Endometrial microvascular endothelial cells (primary cell): Measurements from ENCODE around the gene PTOV1. TPM values are rescaled to one million over a fixed set of nuclear protein-coding genes. Genes with fewer than 3 reads are reported as not detected.

Experiments used
- in situ Hi-C: cut with HindIII; loops from 2 replicates; pipeline ENCODE4 v1.10.0; 2017; ENCODE audit warnings: low sequenced_read_pairs, low pct_unique_long_range_greater_than_20kb; ENCODE audit errors: inconsistent ontology term
- total RNA-seq: library from RNA; depleted of rRNA; stranded (reverse); fragments of >200 nt; gene quantifications from one replicate; pipeline ENCODE4 v1.2.3, GENCODE V29; 2015; ENCODE audit errors: inconsistent ontology term

Gene PTOV1
- total RNA-seq = 59.8 TPM

- in situ Hi-C loops = no loop called here
Measured at GRCh38 chr19:49850487-49851342, at the start of gene PTOV1. TSS of gene PTOV1 (plus strand) at chr19:49851159.

- in situ Hi-C loops = no loop called here
Measured at GRCh38 chr19:49801401-49801888, 49.5 kb upstream of the PTOV1 start.

GRCh38 chr19:49801966-49802661, 48.8 kb upstream of the PTOV1 start:
- in situ Hi-C loops = no loop called here

DNA sequence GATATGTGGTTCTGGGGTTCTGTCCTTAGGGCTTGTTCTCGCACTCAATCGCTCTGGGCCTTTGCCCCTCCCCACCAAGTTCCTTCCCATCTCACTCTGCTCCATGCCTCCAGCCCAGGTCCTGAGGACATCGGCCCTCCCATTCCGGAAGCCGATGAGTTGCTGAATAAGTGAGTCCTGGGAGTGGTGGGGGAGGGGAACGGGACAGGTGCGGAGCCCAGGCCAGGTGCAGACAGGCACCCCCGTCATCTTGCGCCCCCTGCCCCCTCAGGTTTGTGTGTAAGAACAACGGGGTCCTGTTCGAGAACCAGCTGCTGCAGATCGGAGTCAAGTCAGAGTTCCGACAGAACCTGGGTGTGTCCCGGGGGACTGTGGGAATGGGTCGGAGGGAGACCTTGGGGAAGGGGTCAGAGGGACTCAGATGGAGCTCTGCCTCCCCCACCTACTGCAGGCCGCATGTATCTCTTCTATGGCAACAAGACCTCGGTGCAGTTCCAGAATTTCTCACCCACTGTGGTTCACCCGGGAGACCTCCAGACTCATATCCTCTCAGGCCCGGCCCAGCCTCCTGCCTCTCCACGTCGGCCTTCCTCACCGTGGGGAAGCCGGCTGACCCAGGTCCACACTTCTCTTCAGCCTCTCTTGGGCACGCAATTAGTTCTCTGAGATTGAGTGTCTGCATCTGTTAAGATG, 48.0 kb upstream of the PTOV1 start:
- in situ Hi-C loops = no loop called here

DNA sequence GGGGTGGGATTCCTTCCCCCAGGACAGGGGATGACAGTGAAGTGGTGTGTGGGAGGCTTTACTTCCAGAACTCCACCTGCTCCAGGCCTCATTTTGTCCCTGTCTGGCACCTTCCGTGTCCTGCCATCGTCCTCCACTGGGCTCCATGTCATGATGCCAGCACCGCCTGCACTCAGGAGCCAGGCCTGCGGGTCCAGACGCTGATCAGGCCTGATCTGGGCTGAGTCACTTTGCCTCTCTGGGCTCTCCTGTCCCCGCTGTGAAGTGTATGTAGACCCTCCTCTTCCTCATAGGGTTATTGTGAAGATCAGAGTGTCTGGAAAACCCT, 47.5 kb upstream of the PTOV1 start:
- in situ Hi-C loops = no loop called here

- in situ Hi-C loops = no loop called here
Measured at GRCh38 chr19:49805822-49806619, 44.9 kb upstream of the PTOV1 start.

DNA sequence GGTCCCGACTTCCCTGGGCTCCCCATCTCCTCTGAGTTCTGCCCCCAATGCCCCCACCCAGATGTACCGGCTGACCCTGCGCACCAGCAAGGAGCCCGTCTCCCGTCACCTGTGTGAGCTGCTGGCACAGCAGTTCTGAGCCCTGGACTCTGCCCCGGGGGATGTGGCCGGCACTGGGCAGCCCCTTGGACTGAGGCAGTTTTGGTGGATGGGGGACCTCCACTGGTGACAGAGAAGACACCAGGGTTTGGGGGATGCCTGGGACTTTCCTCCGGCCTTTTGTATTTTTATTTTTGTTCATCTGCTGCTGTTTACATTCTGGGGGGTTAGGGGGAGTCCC, 44.4 kb upstream of the PTOV1 start:
- in situ Hi-C loops = no loop called here

- in situ Hi-C loops = no loop called here
Measured at GRCh38 chr19:49807058-49807903, 43.7 kb upstream of the PTOV1 start.

DNA sequence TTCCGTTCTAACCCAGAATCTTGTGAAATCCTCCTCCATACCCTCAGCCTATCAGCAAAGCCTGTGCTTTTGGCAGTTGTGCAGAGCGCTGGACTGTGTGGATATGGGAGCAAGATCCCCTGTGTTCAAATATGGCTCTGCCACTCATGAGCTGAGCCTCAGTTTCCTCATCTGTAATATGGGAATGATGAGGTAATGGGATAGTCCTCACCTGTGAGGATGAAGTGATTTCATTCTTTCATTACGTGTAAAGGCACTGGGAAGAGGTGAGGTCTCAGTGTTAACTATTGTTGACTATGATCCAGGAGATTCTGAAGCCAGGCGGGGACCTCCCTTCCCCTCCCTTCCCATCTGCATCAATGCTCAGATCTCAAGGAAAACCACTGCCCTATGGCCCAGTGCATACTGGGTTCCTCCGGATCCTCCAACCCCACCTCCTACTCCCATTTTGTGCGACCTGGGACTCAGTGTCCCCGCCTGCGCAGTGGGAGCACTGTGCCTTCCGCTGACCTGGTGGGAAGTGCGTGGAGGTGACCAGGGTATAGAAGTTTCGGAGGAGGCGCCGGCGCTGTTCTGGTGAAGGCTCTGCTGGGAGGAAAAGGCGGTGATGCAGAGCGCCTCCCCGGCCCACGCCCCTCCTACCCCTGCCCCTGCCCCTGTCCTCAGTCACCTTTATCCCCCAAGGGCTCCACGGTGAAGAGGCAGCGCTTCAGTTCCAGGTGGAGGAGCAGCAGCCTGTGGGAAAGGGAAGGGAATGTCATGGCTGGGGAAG, 42.9 kb upstream of the PTOV1 start:
- in situ Hi-C loops = no loop called here

- in situ Hi-C loops = no loop called here
Measured at GRCh38 chr19:49808711-49809159, 42.2 kb upstream of the PTOV1 start.

DNA sequence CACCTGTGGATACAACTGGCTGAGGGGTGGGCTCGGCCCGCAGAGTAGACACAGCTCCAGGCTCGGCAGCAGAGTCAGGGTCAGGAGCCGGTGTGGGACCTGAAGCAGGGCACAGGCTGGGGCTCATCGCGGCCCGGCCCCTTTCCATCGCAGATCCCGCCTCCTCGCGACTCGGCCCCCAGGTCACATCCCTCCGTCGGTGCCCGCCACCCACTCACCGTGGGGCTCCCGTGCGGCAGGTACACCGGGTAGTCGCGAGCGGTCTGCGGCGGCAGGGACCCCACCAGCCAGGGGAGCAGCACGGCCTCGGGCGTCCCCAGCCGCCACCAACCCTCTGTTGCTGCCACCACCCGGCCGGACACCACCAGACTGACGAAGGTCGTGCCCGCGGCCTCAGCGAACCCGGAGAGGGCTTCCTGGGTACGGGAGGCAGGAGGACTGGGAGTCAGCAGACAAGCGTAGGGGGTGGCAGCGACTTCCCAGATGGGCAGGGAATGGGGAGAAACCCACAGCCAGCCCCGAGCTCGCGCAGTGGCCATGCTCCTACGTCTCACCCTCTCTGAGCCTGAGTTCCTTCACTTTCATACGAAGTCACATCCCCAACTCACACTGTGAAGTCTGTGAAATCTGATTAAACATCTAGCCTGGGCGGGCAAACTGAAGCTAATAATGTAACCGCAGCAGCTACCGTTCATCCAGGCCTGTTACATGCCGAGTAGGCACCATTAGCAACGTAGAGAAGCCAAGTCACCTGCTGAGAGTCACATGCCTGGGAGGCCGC, 41.6 kb upstream of the PTOV1 start:
- in situ Hi-C loops = no loop called here

DNA sequence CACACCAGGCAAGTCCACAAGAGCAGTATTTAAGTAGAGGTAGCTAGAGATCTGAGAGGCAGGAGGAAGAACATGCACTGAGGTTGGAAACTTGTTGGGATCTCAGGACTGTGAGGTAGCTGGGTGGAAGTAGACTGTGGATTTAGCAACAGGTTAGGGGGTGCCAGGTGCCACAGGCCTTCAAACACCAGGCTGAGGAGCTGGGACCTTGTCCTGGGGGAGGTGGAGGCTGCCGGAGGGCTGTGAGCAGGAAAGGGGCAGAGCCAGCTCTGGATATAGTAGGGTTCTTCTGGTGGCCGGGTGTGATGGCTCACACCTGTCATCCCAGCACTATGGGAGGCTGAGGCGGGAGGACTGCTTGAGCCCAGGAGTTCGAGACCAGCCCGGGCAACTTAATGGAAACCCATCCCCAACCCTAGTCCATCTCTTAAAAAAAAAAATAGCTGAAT, 41.0 kb upstream of the PTOV1 start:
- in situ Hi-C loops = no loop called here

DNA sequence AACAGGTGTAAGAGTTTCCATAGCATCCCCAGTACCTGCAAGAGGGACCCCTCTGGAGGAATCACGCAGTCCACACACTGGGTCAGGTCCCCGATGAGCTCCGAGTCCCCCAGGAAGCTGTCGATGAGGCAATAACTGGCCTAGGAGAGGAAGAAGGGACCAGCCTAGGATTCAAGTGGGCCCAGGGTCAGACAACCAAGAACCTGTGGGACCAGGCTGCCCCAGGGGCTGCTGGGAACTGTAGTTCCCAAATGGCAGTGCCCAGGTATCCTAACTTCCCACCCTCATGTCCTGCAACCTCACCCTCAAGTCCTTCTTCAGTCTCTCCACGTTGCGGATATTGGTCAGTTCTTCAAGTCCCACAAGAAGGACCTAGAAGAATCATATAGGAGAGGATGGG, 39.6 kb upstream of the PTOV1 start:
- in situ Hi-C loops = no loop called here

GRCh38 chr19:49812452-49812996, 38.4 kb upstream of the PTOV1 start:
- in situ Hi-C loops = no loop called here

DNA sequence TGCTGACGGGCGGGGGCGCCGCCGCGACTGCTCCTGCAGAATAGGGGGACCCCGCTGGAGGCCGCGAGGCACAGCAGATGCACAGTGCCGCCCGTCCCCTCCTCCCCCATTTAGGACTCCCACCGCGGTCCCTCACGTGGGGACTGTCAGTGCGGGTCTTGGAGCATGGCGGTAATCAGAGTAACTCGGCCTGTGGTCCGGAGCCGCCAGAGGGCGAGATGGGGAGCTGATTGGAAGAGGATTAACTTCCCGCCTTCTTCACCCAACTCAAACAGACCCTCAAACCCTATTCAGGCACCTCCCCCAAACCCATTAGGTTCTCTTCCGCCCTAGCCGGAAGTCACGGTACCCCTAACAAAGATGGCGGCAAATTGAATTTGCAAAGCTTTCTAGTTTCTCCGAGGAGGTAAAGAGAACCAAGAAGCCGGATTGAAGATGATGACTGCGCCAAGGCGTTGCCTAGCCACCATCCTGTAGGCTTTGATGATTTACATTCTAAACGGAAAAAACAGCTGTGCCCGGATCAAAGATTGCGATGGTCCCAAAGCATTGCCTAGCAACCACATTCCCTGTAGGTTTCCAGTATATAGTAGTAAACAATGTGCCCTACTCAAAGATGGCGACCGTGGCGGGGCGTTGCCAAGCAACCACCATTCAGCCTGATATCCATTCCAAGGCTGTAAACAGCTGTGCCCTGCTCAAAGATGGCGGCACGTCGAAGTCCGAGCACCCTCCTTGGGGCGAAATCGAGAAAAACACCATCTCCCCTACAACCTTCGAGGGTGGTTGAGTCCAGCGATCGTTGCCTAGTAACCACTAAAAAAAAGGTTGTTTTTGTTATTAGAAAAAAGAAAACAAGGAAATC, 37.7 kb upstream of the PTOV1 start, which contains the start of gene FUZ:
Gene FUZ, minus strand, starts transcription at position 296 of the 865 bp plus-strand sequence. Its CDS starts 186 bp downstream, at position 110.
- in situ Hi-C loops = no loop called here
